Ascending aorta (tissue), 2 donors: ENCODE data around the gene DIP2C. TPM values are rescaled to one million over a fixed set of nuclear protein-coding genes. Genes with fewer than 3 reads are reported as not detected.

Source experiments
- DNase-seq, 2 donors: peaks; one replicate each; pipeline ENCODE4 v3.0.0-alpha.2; 2019; ENCODE audit warnings: low spot score in 2 of 2
- H3K27ac ChIP-seq, 2 donors: fragments of 200-600 bp; sonication (generic); one replicate each; pipeline ENCODE4 v1.5.1; 2016 to 2017; ENCODE audit warnings: mild to moderate bottlenecking in 1 of 2
- H3K27me3 ChIP-seq: fragments of 200-600 bp; sonication (generic); one replicate; pipeline ENCODE4 v1.5.1; 2017
- H3K36me3 ChIP-seq, 2 donors: fragments of 200-600 bp; sonication (generic); one replicate each; pipeline ENCODE4 v1.5.1; 2016
- H3K4me1 ChIP-seq, 2 donors: fragments of 200-600 bp; sonication (generic); one replicate each; pipeline ENCODE4 v1.5.1; 2016 to 2017; ENCODE audit warnings: mild to moderate bottlenecking in 1 of 2
- H3K4me3 ChIP-seq, 2 donors: fragments of 200-600 bp; sonication (generic); one replicate each; pipeline ENCODE4 v1.5.1; 2016 to 2017; ENCODE audit warnings: mild to moderate bottlenecking in 1 of 2
- H3K9me3 ChIP-seq, 2 donors: fragments of 200-600 bp; sonication (generic); one replicate each; pipeline ENCODE4 v1.5.1; 2016
- intact Hi-C: fragments of 100-400 bp; cut with DNase I; formaldehyde crosslinking; loops from one replicate; pipeline ENCODE4 v1.15.1; 2023
- total RNA-seq: library from RNA; depleted of rRNA; stranded (reverse); fragments of >200 nt; gene quantifications from one replicate; pipeline ENCODE4 v1.1.0, GENCODE V29; 2016
- TF ChIP-seq, protein P1 (sequence below), 3 experiments: fragments of 200-600 bp in 2 of 3; fragments of 450-650 bp in 1 of 3; sonication (generic) in 2 of 3; IDR thresholded peaks; one replicate each; pipeline ENCODE4 v1.5.1; 2016 to 2019; ENCODE audit warnings: antibody characterized with exemption in 3 of 3, mild to moderate bottlenecking in 1 of 3, moderate library complexity in 1 of 3

The DIP2C gene
- total RNA-seq, 1 donor from 2014 or later: 14.7 TPM

DNA sequence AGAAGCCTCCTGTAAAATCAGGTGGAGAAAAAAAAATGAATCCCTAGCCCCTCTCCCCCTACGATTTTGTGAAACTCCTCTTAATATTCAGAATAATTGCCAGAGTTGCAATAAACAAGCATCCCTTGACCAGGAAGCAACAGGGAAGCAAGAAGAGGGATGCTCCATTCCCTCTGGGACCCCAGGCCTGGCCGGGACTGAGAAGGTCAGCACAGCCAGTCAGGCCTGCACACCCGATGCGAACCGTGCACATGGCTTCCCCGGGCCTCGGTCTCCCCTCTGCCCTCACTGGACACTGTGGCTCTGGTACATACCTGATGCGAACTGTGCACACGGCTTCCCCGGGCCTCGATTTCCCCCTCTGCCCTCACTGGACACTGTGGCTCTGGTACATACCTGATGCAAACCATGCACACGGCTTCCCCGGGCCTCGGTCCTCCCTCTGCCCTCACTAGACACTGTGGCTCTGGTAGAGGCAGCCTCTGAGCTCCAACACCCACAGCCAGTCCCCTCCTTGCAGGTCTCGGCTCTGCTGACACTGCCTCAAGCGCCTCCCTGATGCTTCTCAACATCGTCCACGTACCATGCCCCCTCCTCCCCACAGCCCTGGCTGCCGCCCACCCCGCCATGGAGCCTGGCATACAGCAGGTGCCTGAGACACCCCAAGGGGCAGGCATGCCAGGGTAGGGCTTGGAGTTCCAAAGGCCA lies 138.6 kb downstream of the DIP2C start:
- TF ChIP-seq, protein P1, sequence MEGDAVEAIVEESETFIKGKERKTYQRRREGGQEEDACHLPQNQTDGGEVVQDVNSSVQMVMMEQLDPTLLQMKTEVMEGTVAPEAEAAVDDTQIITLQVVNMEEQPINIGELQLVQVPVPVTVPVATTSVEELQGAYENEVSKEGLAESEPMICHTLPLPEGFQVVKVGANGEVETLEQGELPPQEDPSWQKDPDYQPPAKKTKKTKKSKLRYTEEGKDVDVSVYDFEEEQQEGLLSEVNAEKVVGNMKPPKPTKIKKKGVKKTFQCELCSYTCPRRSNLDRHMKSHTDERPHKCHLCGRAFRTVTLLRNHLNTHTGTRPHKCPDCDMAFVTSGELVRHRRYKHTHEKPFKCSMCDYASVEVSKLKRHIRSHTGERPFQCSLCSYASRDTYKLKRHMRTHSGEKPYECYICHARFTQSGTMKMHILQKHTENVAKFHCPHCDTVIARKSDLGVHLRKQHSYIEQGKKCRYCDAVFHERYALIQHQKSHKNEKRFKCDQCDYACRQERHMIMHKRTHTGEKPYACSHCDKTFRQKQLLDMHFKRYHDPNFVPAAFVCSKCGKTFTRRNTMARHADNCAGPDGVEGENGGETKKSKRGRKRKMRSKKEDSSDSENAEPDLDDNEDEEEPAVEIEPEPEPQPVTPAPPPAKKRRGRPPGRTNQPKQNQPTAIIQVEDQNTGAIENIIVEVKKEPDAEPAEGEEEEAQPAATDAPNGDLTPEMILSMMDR (IDR thresholded peaks at IDR 0.05): no peak
- no peaks in the 10 kb centered on the region for H3K36me3 ChIP-seq
- peaks cover 0 to 6% of the 10 kb centered on the region in 2 donors for H3K4me1 ChIP-seq
- H3K27me3 ChIP-seq: no peaks in the 10 kb centered on the region
- no peaks in the 10 kb centered on the region for H3K9me3 ChIP-seq
- intact Hi-C loops: no loop called here
- H3K4me3 ChIP-seq: no peak overlapping the region
- DNase-seq: no peak
- no peak overlapping the region for H3K27ac ChIP-seq

DNA sequence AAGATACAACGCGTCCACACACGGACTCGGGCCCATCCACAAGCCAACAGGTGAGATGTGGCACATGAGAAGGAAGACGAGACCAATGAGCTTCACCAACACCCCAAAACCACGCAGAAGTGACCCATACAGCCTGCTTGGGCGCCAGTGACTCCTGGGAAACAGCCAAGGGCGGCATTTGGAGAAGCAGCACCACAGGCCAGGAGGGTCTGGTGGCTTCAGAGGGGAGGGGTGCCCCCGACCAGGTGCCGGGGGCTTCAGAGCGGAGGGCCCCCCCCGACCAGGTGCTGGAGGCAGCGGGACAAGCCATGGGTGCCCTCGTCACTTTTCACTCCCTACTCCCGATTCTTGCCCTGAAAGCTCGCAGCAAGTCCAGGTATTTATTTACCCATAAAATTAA lies 140.1 kb downstream of the DIP2C start:
- DNase-seq: no peak
- Histone ChIP-seq H3K4me3 (no peak overlapping the region), H3K27ac (no peak overlapping the region), H3K36me3 (no peaks in the 10 kb centered on the region), H3K4me1 (peaks cover 0 to 6% of the 10 kb centered on the region in 2 donors), H3K27me3 (no peaks in the 10 kb centered on the region), H3K9me3 (no peaks in the 10 kb centered on the region)
- intact Hi-C loops: no loop called here
- TF ChIP-seq, protein P1 (IDR thresholded peaks at IDR 0.05): no peak

DNA sequence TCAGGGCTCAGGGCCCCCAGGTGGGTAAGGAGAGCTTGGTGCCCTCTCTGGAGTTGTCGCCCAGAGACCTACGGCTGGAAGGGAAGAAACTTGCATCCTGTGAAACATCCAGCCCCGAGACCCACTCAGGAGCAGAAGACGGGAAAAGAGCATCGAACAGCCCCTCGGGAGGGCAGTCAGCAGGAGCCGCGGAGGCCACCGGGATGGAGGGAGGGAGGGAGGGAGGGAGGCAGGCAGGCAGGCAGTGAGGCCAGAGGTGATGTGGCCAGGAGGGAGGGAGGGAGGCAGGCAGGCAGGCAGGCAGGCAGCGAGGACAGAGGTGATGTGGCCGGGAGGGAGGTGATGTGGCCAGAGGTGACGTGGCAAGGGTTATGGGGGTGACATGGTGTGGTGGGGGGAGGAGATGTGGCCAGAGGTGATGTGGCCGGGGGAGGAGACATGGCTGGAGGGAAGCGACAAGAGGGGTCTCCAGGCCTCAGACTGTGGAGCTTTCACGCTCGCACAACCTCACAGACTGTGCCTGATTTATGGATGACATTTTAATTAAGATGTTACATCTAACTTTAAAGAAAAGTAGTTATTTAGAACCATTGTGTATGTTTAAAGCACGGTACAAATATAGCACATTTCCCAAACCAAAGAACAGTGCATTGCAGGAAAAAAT lies 141.1 kb downstream of the DIP2C start:
- TF ChIP-seq, protein P1 (IDR thresholded peaks at IDR 0.05): no peak
- intact Hi-C loops: no loop called here
- Histone ChIP-seq H3K36me3 (no peaks in the 10 kb centered on the region), H3K4me1 (peaks cover 0 to 6% of the 10 kb centered on the region in 2 donors), H3K27me3 (no peaks in the 10 kb centered on the region), H3K4me3 (no peak overlapping the region), H3K27ac (no peak overlapping the region), H3K9me3 (no peaks in the 10 kb centered on the region)
- no peak for DNase-seq

DNA sequence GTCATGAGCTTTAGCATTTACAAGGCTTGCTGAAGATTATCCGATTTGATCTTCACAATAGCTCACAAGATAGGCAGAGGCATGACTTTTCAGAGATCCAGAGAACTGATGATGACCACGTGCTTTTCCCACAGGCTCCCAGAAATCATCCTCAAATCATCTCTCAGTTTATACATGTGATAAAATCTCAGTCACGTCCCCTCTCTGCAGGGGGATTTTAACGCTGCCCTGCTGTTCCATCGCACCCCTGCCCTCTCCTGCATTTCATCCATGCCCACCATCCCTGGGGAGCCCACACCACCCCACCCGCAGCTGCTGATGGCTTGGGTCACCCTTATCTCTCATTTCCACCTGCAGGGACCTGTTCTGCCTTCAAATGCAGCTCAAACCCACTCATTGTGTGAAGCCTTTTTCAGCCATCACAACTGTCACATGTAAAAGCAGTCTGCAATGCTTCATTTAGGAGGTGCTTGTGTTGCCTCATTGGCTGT lies 141.8 kb downstream of the DIP2C start:
- intact Hi-C loops: no loop called here
- no peak overlapping the region for H3K27ac ChIP-seq
- no peaks in the 10 kb centered on the region for H3K36me3 ChIP-seq
- peaks cover 0 to 6% of the 10 kb centered on the region in 2 donors for H3K4me1 ChIP-seq
- no peaks in the 10 kb centered on the region for H3K9me3 ChIP-seq
- no peak for DNase-seq
- H3K4me3 ChIP-seq: no peak overlapping the region
- H3K27me3 ChIP-seq: no peaks in the 10 kb centered on the region
- TF ChIP-seq, protein P1 (IDR thresholded peaks at IDR 0.05): no peak

DNA sequence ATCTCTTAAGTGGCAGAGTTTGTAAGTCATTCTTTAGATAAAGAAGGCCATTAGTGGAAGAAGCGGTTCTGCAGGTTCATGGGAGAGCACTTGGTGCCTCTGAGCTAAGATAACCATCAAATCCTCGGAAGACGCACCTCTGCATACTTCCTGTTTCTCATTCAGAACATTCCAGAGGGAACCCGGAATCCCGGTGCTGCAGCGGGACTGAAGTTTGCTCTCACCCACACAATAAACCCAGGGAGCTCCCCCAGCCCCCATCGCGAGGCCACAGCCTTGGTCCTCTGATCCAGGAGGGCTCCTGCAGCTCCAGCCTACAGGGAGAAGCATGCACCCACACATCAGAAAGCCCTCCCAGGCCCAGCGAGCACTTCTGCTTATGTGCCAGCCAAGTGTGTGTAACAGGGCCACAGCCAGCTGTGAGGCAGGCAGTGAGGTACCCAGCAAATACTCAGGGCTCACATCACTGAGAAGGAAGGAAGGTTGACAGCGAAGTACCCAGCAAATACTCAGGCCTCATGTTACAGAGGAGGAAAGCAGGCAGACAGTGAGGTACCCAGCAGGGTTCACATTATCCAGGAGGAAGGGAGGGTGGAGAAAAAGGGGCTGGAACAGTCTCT lies 142.4 kb downstream of the DIP2C start:
- Histone ChIP-seq H3K27me3 (no peaks in the 10 kb centered on the region), H3K9me3 (no peaks in the 10 kb centered on the region), H3K27ac (no peak overlapping the region), H3K36me3 (no peaks in the 10 kb centered on the region), H3K4me1 (peaks cover 0 to 6% of the 10 kb centered on the region in 2 donors), H3K4me3 (no peak overlapping the region)
- no peak for DNase-seq
- TF ChIP-seq, protein P1 (IDR thresholded peaks at IDR 0.05): no peak
- intact Hi-C loops: no loop called here
